Stimulated activated CD4-positive, alpha-beta T cell treated with anti-CD3 and anti-CD28 coated beads, Interleukin-12 subunit alpha, Interleukin-12 subunit beta, amount 100 ng/mL, for 48 hours (primary cell): Measurements from ENCODE around the gene SHISAL2A.
A peak's percentile ranks its signal among the peaks of the same experiment; 100 is the strongest.

Experiments used
- DNase-seq, 3 donors: peaks; one replicate each; pipeline ENCODE4 v3.0.0-alpha.2; 2020; ENCODE audit warnings: low read depth in 2 of 3, low spot score in 1 of 3

SHISAL2A gene

GRCh38 chr1:52615489-52616042, 17.4 kb upstream of the SHISAL2A start:
- no peak for DNase-seq

GRCh38 chr1:52621950-52622349, 11.0 kb upstream of the SHISAL2A start:
- DNase-seq = no peak

- DNase-seq = no peak
These were observed 9.2 kb upstream of the SHISAL2A start for GRCh38 chr1:52623812-52624211.

GRCh38 chr1:52627028-52627427, 5.9 kb upstream of the SHISAL2A start:
- no peak for DNase-seq

GRCh38 chr1:52628614-52629324, 4.2 kb upstream of the SHISAL2A start:
- no peak for DNase-seq

- no peak for DNase-seq
These were observed 3.7 kb upstream of the SHISAL2A start for GRCh38 chr1:52629325-52629643.

- DNase-seq = no peak
These were observed 3.3 kb upstream of the SHISAL2A start for GRCh38 chr1:52629667-52630066.

- DNase-seq = no peak
These were observed 1.1 kb upstream of the SHISAL2A start for GRCh38 chr1:52631759-52632331.

GRCh38 chr1:52633291-52633754, 355 bp downstream of the SHISAL2A start:
- peak in 2 of 3 donors; percentile 2 to 24 for DNase-seq

- peak in 2 of 3 donors; percentile 9 to 17 for DNase-seq
These were observed 1.1 kb downstream of the SHISAL2A start for GRCh38 chr1:52634111-52634510.

- no peak for DNase-seq
These were observed 2.5 kb downstream of the SHISAL2A start for GRCh38 chr1:52635321-52636089.

- DNase-seq = peak; percentile 47 to 59 (median 54)
These were observed 4.0 kb downstream of the SHISAL2A start for GRCh38 chr1:52636721-52637695.

GRCh38 chr1:52637946-52638345, 5.0 kb downstream of the SHISAL2A start:
- no peak for DNase-seq

GRCh38 chr1:52640697-52641096, 7.7 kb downstream of the SHISAL2A start:
- DNase-seq = no peak

GRCh38 chr1:52641307-52641706, 8.3 kb downstream of the SHISAL2A start:
- no peak for DNase-seq

- DNase-seq = no peak
These were observed 12.3 kb downstream of the SHISAL2A start for GRCh38 chr1:52645261-52645660.

- DNase-seq = no peak
These were observed 18.9 kb downstream of the SHISAL2A start for GRCh38 chr1:52651904-52652303.

GRCh38 chr1:52653207-52653849, 20.4 kb downstream of the SHISAL2A start:
- DNase-seq = no peak

- no peak for DNase-seq
These were observed 21.1 kb downstream of the SHISAL2A start for GRCh38 chr1:52654063-52654462.

- no peak for DNase-seq
These were observed 24.7 kb downstream of the SHISAL2A start for GRCh38 chr1:52657702-52658101.
